ENCODE results near the gene GPR17.

Gene GPR17

GRCh38 chr2:127651381-127651809 is 5.4 kb downstream of the GPR17 start:
- no peak for DNase-seq (ENCODE audit: insufficient read length, low spot score)
- no peak for FAIRE-seq

DNA sequence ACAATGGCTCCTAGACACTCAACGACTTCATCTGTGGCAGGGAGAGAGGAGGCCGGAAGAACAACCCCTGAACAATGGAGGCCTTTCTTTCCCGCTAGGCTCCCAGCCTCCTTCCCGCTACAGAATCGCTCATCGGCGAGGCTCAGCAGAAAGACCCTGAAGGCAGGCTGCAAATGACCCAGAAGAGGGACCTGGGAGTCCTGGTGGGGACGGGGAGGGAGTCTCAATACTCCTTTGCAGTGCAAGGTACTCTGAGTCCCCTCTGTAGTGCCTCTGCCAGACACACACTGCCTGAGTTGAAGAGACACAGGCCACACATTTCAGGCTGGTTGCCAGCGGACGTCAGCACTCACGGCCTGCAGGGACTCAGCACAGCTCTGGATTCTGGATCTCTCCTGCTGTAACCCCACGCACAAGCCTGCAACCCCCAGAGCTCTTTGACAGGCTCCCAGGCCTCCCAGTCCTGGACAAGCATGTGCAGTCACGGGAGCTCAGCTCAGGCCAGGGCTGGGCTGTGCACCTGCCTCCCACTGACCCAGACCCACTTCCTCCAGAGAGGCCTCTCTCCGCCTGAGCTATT is 6.1 kb downstream of the GPR17 start:
- DNase-seq (ENCODE audit: insufficient read length, low spot score) (no peak), FAIRE-seq (no peak)

- FAIRE-seq, result no peak
- no peak for DNase-seq (ENCODE audit: insufficient read length, low spot score)
These were observed 6.9 kb downstream of the GPR17 start for GRCh38 chr2:127652786-127653357.

GRCh38 chr2:127653421-127654083 is 7.6 kb downstream of the GPR17 start:
- DNase-seq (ENCODE audit: insufficient read length, low spot score), result no peak
- no peak for FAIRE-seq

GRCh38 chr2:127654084-127654837 is 8.3 kb downstream of the GPR17 start:
- DNase-seq (ENCODE audit: insufficient read length, low spot score) (no peak), FAIRE-seq (no peak)

DNA sequence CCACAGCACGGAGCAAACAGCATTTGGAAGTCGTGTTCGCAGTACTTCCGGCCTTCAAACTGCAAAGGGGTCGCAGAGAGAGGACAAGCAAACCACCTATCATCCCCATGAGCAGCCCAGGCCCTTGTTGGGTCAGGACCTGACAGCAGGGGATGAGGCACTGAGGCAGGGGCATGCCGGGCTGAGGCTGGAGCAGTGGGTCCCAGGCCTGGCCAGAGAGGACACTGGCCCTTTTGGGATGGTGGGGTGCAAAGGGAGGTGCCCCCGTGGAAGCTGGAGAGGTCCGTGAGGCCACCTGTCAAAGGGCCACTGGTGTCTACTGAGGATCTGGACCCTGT is 8.9 kb downstream of the GPR17 start:
- FAIRE-seq (no peak), DNase-seq (ENCODE audit: insufficient read length, low spot score) (no peak)

GRCh38 chr2:127655209-127656073 is 9.5 kb downstream of the GPR17 start:
- DNase-seq (ENCODE audit: insufficient read length, low spot score), result no peak
- FAIRE-seq, result no peak

DNA sequence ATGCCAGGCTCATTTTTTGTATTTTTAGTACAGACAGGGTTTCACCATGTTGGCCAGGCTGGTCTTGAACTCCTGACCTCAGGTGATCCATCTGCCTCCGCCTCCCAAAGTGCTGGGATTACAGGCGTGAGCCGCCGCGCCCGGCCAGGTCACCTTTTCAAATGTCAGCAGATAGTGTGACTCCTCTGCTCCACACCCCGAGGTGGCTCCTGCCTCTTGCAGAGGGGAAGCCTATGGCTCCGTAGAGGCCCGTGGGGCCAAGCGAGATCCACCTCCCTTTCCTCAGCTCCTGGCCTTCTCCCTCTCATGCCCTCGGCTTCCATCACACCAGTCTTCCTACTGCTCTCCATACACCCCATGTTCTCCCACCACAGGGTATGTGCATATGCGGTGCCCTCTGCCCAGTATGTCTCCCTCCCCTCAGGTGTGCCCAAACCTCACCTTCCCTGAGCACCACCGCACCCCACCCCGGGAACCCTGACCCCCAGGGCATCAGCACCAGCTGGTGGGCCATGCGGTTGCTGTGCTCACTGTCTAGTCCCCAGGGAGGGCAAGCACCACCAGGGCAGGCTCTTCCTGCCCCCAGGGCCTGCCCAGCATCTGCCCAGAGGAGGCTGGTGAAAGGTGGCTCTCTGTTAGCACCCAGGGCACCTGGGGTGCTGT is 10.7 kb downstream of the GPR17 start:
- no peak for FAIRE-seq
- no peak for DNase-seq (ENCODE audit: insufficient read length, low spot score)

GRCh38 chr2:127657232-127657595 is 11.3 kb downstream of the GPR17 start:
- DNase-seq (ENCODE audit: insufficient read length, low spot score) (no peak), FAIRE-seq (no peak)

GRCh38 chr2:127658146-127658545 is 12.2 kb downstream of the GPR17 start:
- DNase-seq (ENCODE audit: insufficient read length, low spot score) (no peak), FAIRE-seq (no peak)

DNA sequence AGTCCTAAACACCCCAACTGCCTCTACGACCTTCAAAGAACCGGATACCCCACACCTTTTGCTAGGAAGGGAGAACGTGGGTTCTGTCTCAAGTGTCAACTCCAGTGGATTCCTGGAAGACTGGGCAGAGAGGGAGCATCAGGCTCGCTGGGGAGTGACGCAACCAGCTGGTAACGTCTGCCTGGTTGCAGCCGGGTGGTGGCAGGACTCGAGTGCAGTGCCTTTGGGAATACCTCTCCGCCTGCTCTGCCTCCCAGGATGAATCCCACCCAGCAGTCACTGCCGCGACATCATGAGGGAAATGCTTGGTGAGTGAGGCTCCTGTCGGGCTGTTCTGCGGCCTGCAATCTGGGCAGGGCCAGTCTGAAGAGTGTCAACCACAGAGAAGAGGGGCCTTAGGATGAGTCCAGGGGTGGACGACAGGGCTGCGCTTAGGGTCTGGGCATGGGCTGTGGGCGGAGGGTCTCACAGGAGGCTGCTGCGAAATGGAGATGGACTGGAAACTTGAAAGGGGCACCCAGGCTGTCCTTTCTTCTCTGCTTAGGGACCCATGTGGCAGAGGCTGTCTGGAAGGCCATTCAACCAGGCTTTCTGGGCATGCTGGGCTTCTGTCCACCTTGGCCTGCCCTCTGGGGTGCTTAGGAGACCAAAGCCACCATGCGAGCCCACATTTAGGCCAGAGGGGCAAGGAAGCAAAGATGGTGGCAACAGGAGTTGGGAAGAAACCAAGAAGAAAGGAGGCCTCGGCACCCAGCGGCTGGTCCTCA is 12.9 kb downstream of the GPR17 start:
- no peak for FAIRE-seq
- no peak for DNase-seq (ENCODE audit: insufficient read length, low spot score)

DNA sequence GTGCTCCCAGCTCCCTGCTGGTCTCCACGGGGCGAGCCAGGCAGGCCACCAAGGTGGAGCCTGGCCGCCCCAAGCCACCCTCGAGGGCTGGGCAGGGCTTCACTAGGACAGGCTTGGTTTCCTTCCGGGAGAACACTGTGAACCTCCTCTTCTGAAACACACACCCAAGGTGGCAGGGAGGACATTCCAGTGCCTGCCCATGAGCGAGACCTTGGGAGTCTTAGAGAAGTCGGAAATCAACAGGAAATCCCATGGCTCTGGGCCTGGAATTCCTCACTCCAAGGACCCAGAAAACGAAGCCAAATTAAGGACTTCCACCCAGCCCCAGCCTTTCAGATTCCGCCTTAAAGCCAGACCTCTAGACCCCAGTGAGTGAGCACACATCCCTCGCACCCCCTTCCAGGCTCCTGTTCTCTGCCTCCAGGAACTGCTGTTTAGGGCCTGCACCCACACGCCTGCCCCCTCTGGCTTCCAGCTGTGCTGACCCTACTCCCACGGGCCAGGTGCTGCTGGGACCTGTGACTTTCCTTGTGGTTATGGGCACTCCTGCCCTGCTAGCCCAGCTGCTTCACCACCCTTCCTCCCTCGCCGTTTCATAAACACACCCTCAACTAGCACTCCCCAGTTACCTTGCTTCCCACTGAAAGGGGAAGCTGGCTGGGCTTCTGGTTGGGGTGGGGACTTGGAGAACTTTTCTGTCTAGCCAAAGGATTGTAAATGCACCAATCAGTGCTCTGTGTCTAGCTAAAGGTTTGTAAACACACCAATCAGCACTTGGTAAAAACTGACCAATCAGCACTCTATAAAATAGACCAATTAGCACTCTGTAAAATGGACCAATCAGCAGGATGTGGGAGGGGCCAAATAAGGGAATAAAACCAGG is 13.7 kb downstream of the GPR17 start:
- no peak for FAIRE-seq
- DNase-seq (ENCODE audit: insufficient read length, low spot score), result no peak

DNA sequence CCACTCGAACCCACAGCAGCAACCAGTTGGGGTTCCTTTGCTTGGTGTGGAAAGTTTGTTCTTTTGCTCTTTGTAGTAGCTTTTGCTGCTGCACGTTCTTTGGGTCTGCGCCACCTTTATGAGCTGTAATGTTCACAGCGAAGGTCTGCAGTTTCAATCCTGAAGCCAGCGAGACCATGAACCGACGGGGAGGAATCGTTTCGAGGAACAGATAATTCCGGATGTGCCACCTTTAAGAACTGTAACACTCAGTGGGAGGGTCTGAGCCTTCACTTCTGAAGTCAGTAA is 14.3 kb downstream of the GPR17 start:
- FAIRE-seq (no peak), DNase-seq (ENCODE audit: insufficient read length, low spot score) (no peak)

DNA sequence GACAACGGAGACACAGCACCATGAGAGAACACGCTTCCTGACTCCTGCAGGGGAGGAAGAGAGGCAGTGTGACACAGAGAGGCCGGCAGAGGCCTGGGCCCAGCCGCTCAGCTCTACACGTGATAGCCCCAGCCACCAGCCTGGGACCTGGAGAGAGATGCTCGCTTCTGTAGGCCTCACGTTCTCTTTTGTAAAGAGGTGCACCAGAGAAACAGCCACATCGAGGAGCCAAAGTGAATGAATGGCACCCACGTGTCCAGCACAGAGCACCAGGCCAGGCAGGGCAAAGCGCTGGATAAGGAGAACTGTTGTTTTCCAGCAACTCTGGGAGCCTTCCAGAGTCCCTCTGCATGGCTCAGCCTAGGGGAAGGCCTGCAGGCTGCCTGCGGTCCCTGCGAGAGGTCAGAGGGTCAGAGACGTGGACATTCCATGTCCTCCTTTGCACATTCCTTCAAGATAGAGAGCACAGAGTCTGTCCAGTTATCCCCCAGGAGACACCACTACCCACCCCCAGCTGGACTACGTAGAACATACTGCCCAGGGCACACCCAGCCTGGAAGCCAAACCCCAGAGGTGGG is 15.2 kb downstream of the GPR17 start:
- no peak for DNase-seq (ENCODE audit: insufficient read length, low spot score)
- FAIRE-seq, result no peak

DNA sequence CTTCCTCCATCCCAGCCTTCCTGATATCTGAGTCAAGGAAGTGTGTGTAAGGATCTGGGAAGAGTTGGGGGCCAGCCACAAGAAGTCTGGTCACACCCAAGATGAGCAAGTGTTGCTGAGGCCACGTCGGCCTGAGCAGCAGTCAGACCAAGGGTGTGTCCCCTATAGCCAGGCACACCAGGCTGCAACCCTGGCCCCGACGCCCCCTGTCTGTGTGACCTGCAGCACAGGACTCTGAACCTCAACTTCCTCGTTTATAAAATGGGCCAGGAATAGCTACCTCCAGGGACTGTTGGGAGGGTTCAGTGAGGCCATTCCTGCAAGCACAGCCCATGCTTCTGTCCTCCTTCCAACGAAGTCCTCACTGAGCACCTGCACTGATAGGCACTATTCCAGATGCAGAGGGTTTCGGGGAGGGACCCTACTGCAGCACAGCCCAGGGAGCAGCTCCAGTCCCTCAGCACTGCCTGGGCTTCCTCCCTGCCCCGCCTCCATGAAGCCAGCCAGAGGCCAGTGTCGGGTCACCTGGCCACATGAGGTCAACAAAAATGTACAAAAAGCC is 16.1 kb downstream of the GPR17 start:
- DNase-seq (ENCODE audit: insufficient read length, low spot score), result no peak
- FAIRE-seq, result no peak

GRCh38 chr2:127662937-127663565 is 17.1 kb downstream of the GPR17 start:
- no peak for DNase-seq (ENCODE audit: insufficient read length, low spot score)
- FAIRE-seq, result no peak

DNA sequence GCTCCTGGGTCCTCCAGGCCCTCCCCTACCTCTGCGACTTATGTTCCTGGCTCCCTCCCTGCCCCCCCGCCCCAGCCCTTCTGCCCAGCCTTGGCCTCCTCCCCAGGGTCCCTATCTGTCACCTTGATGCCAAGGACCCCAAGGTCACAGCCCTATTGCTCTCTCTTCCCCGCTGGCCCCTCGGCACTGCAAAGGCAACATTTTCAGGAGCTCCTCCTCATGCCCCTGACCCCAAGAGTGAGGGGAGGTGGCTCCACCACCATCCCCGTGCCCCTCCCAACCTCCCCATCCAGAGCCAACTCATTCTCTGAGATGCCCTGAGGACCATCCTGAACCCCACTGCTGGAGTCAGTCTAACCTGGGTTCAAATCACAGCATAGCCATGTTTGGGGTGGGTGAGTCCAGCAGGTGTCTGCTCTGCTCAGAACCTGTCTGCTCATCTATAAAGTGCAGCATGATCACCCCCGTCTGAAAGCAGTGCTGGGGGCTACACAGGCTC is 17.7 kb downstream of the GPR17 start:
- no peak for FAIRE-seq
- DNase-seq (ENCODE audit: insufficient read length, low spot score), result no peak

Measured in GM19239 (cell line).